Measurements from ENCODE around the gene ZNF30.
"Not testable (repeated sequence)": the region's sequence is repeated elsewhere in the genome, so short reads cannot be mapped to it uniquely, and the experiment has no call there.

The ZNF30 gene

GRCh38 chr19:34969721-34970120 is 43.0 kb downstream of the ZNF30 start:
- DNase-seq (ENCODE audit: low spot score) = no peak

DNA sequence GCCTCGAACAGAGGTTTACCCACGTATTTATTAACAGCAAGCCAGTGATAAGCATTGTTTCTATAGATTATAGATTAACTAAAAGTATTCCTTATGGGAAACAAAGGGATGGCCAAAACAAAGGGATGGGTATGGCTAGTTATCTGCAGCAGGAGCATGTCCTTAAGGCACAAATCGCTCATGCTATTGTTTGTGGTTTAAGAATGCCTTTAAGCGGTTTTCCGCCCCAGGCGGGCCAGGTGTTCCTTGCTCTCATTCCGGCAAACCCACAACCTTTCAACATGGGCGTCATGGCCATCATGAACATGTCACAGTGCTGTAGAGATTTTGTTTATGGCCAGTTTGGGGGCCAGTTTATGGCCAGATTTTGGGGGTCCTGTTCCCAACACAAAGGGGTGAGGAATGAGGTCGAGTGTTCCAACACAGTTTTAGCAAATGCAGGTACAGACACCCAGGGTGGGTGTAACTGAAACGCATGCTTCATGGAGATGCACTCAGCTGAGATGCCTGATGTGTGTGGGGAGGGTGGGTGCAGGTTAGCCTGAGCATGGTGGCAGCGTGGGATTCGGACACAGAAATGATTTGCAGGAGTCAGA is 43.6 kb downstream of the ZNF30 start:
- DNase-seq (ENCODE audit: low spot score) = not testable (repeated sequence)

More at GRCh38 chr19:34969721-34970120, 43.0 kb downstream of the ZNF30 start:
- no peak for TF ChIP-seq CTCF (IDR thresholded peaks at IDR 0.05; ENCODE audit: extremely low read depth, missing control alignments)

GRCh38 chr19:34972163-34972705 is 45.5 kb downstream of the ZNF30 start:
- no peak for TF ChIP-seq CTCF (IDR thresholded peaks at IDR 0.05; ENCODE audit: extremely low read depth, missing control alignments)
- no peak for DNase-seq (ENCODE audit: low spot score)

- TF ChIP-seq CTCF (IDR thresholded peaks at IDR 0.05; ENCODE audit: extremely low read depth, missing control alignments) = no peak
These were observed 47.9 kb downstream of the ZNF30 start for GRCh38 chr19:34974646-34975045.

GRCh38 chr19:34975056-34975455 is 48.4 kb downstream of the ZNF30 start:
- DNase-seq (ENCODE audit: low spot score) = no peak

More at GRCh38 chr19:34974646-34975045, 47.9 kb downstream of the ZNF30 start:
- DNase-seq (ENCODE audit: low spot score) = no peak

DNA sequence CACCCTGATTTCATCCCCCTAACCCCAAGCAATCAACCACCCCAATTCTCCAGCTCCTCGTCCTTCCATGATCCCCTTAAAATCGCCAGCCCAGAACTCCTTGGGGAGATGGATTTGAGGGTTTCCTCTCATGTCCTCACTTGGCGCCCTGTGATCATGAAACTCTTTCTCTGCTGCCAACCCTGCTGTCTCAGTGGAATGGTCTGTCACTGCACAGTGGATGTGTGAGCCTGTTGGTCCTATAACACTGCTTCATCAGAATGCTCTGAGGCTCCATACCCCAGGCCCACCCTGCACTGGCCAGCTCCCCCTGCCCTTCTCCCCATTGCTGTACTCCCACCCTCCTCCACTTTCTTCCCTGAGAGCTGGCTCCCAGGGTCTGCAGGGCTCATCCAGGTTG is 49.9 kb downstream of the ZNF30 start:
- no peak for DNase-seq (ENCODE audit: low spot score)
- no peak for TF ChIP-seq CTCF (IDR thresholded peaks at IDR 0.05; ENCODE audit: extremely low read depth, missing control alignments)

More at GRCh38 chr19:34975056-34975455, 48.4 kb downstream of the ZNF30 start:
- no peak for TF ChIP-seq CTCF (IDR thresholded peaks at IDR 0.05; ENCODE audit: extremely low read depth, missing control alignments)

- TF ChIP-seq CTCF (IDR thresholded peaks at IDR 0.05; ENCODE audit: extremely low read depth, missing control alignments) = no peak
- no peak for DNase-seq (ENCODE audit: low spot score)
These were observed 53.3 kb downstream of the ZNF30 start for GRCh38 chr19:34979819-34980640.
